Measurements from ENCODE around the gene TRMT112. TPM values are rescaled to one million over a fixed set of nuclear protein-coding genes. Genes with fewer than 3 reads are reported as not detected.

The TRMT112 gene
- total and polyA plus RNA-seq, 4 donors: 52.5 to 137 (median 131) TPM

GRCh38 chr11:64284962-64285884 lies 32.1 kb downstream of the TRMT112 start, which contains the start of gene GPR137:
Gene GPR137, plus strand, starts transcription at chr11:64285848. Its CDS starts 677 bp downstream, at chr11:64286525.
- peaks cover 0 to 4% (median 0%) of the 10 kb centered on the region in 4 donors for H3K36me3 ChIP-seq (ENCODE audit: control insufficient read depth in 4 of 4, insufficient read depth in 3 of 4, low read depth in 1 of 4, low read length in 3 of 4)
- TF ChIP-seq HNF4G (IDR thresholded peaks at IDR 0.05) (no peak), YY1 (IDR thresholded peaks at IDR 0.05) (peak; percentile 97), GABPA (IDR thresholded peaks at IDR 0.05 in 1 of 2, conservative IDR thresholded peaks at IDR 0.05 in 1 of 2) (peak in 1 of 2 donors; percentile 41), EGR1 (IDR thresholded peaks at IDR 0.05; ENCODE audit: low read depth in 2 of 2) (peak; percentile 98 to 100)
- H3K27ac ChIP-seq (ENCODE audit: low read depth in 1 of 2, low read length in 2 of 2): peak within 1 kb of the TSS; percentile 94 to 99
- peak within 1 kb of the TSS; percentile 69 to 87 (median 87) for H3K4me3 ChIP-seq (ENCODE audit: low read depth in 1 of 3, low read length in 3 of 3)
- WGBS: under 1% methylated on average over 102 of the region's 102 CpGs
- H3K9me3 ChIP-seq (ENCODE audit: control insufficient read depth in 4 of 4, low read length in 3 of 4): no peaks in the 10 kb centered on the region
- H3K27me3 ChIP-seq (ENCODE audit: control insufficient read depth in 4 of 4, insufficient read depth in 4 of 4, low read length in 3 of 4): no peaks in the 10 kb centered on the region
- H3K9ac ChIP-seq (ENCODE audit: low read depth in 1 of 2, low read length in 2 of 2): peak within 1 kb of the TSS; percentile 81 to 83
- H3K4me1 ChIP-seq (ENCODE audit: control insufficient read depth in 4 of 4, insufficient read depth in 4 of 4, low read length in 3 of 4): peaks cover 2 to 32% (median 23%) of the 10 kb centered on the region in 4 donors
- peak; percentile 96 for DNase-seq (ENCODE audit: low spot score)

GRCh38 chr11:64284048-64284961 lies 33.1 kb downstream of the TRMT112 start, which contains the start of gene BAD:
Gene BAD, minus strand, starts transcription at chr11:64284665. Its CDS starts 297 bp downstream, at chr11:64284368.
- 3% methylated on average over 44 of the region's 44 CpGs for WGBS
- TF ChIP-seq SP1 (IDR thresholded peaks at IDR 0.05) (peak; percentile 74), HNF4A (conservative IDR thresholded peaks at IDR 0.05) (peak; percentile 5 to 25), YY1 (IDR thresholded peaks at IDR 0.05) (no peak), EGR1 (IDR thresholded peaks at IDR 0.05; ENCODE audit: low read depth in 2 of 2) (no peak), ATF3 (IDR thresholded peaks at IDR 0.05) (no peak), MAX (IDR thresholded peaks at IDR 0.05) (no peak), TAF1 (conservative IDR thresholded peaks at IDR 0.05) (no peak), GABPA (IDR thresholded peaks at IDR 0.05 in 1 of 2, conservative IDR thresholded peaks at IDR 0.05 in 1 of 2) (peak in 1 of 2 donors; percentile 63), NR2F2 (IDR thresholded peaks at IDR 0.05) (peak; percentile 69), JUND (IDR thresholded peaks at IDR 0.05) (no peak), REST (IDR thresholded peaks at IDR 0.05) (no peak), CTCF (IDR thresholded peaks at IDR 0.05; ENCODE audit: low read depth, low read length, missing input control) (no peak), RXRA (IDR thresholded peaks at IDR 0.05) (peak; percentile 85 to 92), RAD21 (IDR thresholded peaks at IDR 0.05) (no peak), HNF4G (IDR thresholded peaks at IDR 0.05) (no peak), ZBTB33 (IDR thresholded peaks at IDR 0.05) (no peak), FOXA2 (IDR thresholded peaks at IDR 0.05) (no peak), FOXA1 (IDR thresholded peaks at IDR 0.05) (no peak)
- peaks cover 2 to 32% (median 23%) of the 10 kb centered on the region in 4 donors for H3K4me1 ChIP-seq (ENCODE audit: control insufficient read depth in 4 of 4, insufficient read depth in 4 of 4, low read length in 3 of 4)
- H3K9ac ChIP-seq (ENCODE audit: low read depth in 1 of 2, low read length in 2 of 2): peak within 1 kb of the TSS; percentile 81 to 83
- H3K36me3 ChIP-seq (ENCODE audit: control insufficient read depth in 4 of 4, insufficient read depth in 3 of 4, low read depth in 1 of 4, low read length in 3 of 4): peaks cover 0 to 4% (median 0%) of the 10 kb centered on the region in 4 donors
- no peaks in the 10 kb centered on the region for H3K9me3 ChIP-seq (ENCODE audit: control insufficient read depth in 4 of 4, low read length in 3 of 4)
- DNase-seq (ENCODE audit: low spot score): peak; percentile 97
- H3K27ac ChIP-seq (ENCODE audit: low read depth in 1 of 2, low read length in 2 of 2): peak within 1 kb of the TSS; percentile 94 to 99
- H3K4me3 ChIP-seq (ENCODE audit: low read depth in 1 of 3, low read length in 3 of 3): peak within 1 kb of the TSS; percentile 69 to 87 (median 87)
- no peaks in the 10 kb centered on the region for H3K27me3 ChIP-seq (ENCODE audit: control insufficient read depth in 4 of 4, insufficient read depth in 4 of 4, low read length in 3 of 4)

Data from liver (tissue), 9 donors.